Measurements from ENCODE around the gene TOM1L2. TPM values are rescaled to one million over a fixed set of nuclear protein-coding genes. Genes with fewer than 3 reads are reported as not detected.
A peak's percentile ranks its signal among the peaks of the same experiment; 100 is the strongest.

Gene TOM1L2
- total RNA-seq, 1 donor from 2014 or later, result 16.3 TPM

DNA sequence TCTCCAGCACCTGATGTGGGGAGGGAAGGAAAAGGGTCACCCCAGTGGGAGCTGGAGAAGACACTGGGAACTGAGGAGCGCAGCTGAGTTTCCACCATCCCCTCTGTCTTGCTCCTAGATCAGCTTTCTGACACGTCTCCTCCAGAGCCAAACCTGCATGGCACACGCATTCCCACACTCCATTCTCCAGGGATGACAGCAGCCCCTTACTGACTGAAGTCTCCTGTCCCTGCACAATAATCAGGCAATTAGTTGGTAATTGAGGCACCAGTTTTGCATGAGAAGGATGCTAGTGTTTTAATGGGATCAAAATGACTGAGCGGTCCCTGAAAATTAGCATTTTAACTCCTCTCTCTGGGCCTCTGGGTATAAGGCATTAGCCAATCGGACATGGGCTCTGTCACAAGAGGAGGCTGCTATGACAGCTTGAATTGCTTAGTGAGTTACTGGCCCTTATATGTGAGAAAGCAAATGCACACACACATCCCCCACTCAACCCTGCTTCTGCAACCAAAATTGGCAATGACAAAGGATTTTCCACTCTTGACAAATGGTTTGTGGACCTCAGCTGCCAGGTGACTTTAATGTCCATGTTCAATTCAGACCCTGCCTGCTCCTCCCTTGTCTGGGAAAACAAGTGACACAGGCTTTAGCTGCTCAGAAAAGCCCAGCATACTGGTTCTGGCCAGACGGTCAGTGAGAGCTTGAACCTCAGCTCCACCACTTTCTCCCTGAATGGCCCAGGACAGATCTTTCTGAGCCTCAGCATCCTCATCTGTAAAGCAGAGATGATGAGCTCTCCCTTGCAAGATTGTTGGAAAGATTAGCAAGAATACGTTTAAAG, 78.2 kb downstream of the TOM1L2 start:
- no peaks in the 10 kb centered on the region for H3K27me3 ChIP-seq (ENCODE audit: control insufficient read depth, insufficient read depth, low read length)
- no peaks in the 10 kb centered on the region for H3K36me3 ChIP-seq (ENCODE audit: control insufficient read depth, insufficient read depth, low read length)
- TF ChIP-seq CTCF (IDR thresholded peaks at IDR 0.05; ENCODE audit: insufficient read depth, low read length, poor library complexity, severe bottlenecking), result no peak
- no peak for DNase-seq (ENCODE audit: low read depth)
- H3K4me3 ChIP-seq (ENCODE audit: low read depth, low read length), result no peak overlapping the region

GRCh38 chr17:17892731-17893130, 79.5 kb downstream of the TOM1L2 start:
- no peak overlapping the region for H3K4me3 ChIP-seq (ENCODE audit: low read depth, low read length)
- no peak for DNase-seq (ENCODE audit: low read depth)
- H3K27me3 ChIP-seq (ENCODE audit: control insufficient read depth, insufficient read depth, low read length), result no peaks in the 10 kb centered on the region
- H3K36me3 ChIP-seq (ENCODE audit: control insufficient read depth, insufficient read depth, low read length), result no peaks in the 10 kb centered on the region
- no peak for TF ChIP-seq CTCF (IDR thresholded peaks at IDR 0.05; ENCODE audit: insufficient read depth, low read length, poor library complexity, severe bottlenecking)

DNA sequence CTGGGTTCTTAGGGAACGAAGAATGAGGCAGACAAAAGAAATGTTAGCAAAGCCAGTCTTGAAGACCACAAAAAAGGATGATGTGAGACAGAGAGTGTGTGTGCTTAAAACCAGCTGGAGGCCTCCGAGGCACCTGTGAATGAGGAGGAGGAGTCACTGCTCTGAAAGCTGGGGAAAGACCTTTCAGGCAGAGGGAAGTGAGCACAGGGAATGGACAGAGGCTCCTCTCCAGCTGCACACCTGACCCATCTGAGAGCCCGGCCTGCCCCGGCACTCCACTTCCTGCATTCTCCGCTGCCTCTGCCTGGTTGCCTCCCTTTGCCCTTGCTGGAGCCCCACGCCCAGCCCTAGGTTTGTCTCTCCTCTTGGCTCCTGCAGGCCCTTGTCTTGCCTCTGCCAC, 80.2 kb downstream of the TOM1L2 start:
- DNase-seq (ENCODE audit: low read depth), result no peak
- Histone ChIP-seq H3K36me3 (ENCODE audit: control insufficient read depth, insufficient read depth, low read length) (no peaks in the 10 kb centered on the region), H3K27me3 (ENCODE audit: control insufficient read depth, insufficient read depth, low read length) (no peaks in the 10 kb centered on the region), H3K4me3 (ENCODE audit: low read depth, low read length) (no peak overlapping the region)
- TF ChIP-seq CTCF (IDR thresholded peaks at IDR 0.05; ENCODE audit: insufficient read depth, low read length, poor library complexity, severe bottlenecking), result no peak

DNA sequence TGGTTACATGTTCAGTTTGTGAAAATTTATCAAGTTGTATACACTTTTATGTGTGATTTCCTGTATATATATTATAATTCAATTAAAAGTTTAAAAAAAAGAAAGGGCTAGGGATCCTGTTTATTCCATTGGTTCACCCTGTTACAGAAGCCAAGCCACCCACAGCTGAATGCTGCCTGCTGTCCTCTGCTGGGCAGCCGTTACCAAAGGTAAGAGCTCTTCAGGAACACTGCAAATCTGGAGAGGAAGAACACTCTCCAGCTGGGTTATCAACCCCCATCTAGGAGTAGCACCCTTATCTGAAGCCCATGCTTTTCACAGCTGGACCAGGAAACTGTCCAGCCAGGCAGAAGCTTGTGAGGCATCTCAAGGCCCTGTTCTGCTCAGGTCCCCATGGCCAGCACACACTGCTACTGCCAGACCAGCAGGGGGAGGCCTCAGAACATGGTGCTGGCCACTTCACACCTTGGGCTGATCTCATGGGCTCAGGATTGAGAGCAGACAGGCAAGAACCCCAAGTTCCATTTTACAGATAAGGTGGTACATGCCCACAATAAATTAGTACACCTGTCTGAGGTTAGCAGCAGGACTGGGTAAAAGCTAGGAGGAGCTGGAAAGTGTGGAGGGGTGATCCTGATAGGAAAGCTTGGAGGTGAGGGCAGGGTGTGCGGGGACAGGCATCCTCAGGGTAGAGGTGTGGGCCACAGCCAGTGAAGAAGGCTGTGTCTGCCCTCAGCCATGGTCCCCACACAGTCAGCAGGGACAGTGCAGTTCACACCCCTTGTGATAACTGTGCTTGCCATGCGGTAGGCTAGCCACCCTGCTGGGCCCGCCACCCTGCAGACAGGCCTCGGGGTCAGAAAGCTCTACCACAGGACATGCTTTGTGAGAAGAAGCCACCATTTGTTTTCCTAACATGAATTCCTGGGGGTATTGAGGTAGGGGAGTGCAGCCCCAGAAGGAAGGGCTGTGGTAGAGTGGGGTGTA, 81.1 kb downstream of the TOM1L2 start:
- Histone ChIP-seq H3K4me3 (ENCODE audit: low read depth, low read length) (no peak overlapping the region), H3K36me3 (ENCODE audit: control insufficient read depth, insufficient read depth, low read length) (no peaks in the 10 kb centered on the region), H3K27me3 (ENCODE audit: control insufficient read depth, insufficient read depth, low read length) (no peaks in the 10 kb centered on the region)
- DNase-seq (ENCODE audit: low read depth), result no peak
- TF ChIP-seq CTCF (IDR thresholded peaks at IDR 0.05; ENCODE audit: insufficient read depth, low read length, poor library complexity, severe bottlenecking), result peak; percentile 91

DNA sequence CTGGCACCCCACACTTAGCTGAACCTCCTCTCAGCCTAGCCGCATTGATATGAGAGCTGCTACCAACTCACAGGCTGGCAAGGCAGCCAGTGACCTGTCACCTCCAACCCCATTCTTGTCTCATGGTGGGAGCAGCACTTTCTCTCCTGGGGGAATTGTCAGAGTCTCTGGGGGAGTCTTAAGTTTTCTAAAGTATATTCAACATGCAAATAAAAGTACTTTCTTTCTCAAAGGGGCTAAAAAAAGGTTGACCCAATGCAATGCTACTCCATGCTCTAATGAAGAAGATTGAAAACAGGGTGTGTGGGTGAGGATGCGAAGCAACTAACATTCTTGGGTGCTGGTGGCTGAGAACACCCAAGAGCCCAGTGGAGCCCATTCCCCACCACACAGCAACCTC, 82.3 kb downstream of the TOM1L2 start:
- no peak for DNase-seq (ENCODE audit: low read depth)
- no peak for TF ChIP-seq CTCF (IDR thresholded peaks at IDR 0.05; ENCODE audit: insufficient read depth, low read length, poor library complexity, severe bottlenecking)
- no peaks in the 10 kb centered on the region for H3K36me3 ChIP-seq (ENCODE audit: control insufficient read depth, insufficient read depth, low read length)
- no peak overlapping the region for H3K4me3 ChIP-seq (ENCODE audit: low read depth, low read length)
- H3K27me3 ChIP-seq (ENCODE audit: control insufficient read depth, insufficient read depth, low read length), result no peaks in the 10 kb centered on the region

Data from kidney epithelial cell (primary cell).